Liver (tissue), 3 donors: ENCODE results near the gene PAX9.

Experiments used
- FOXA1 ChIP-seq: IDR thresholded peaks from 2 replicates; pipeline ENCODE4 v1.6.1; 2016; ENCODE audit warnings: antibody characterized with exemption
- GABPA ChIP-seq, 2 donors: IDR thresholded peaks in 1 of 2; conservative IDR thresholded peaks in 1 of 2; 2 replicates each; pipeline ENCODE4 v1.6.1; 2016; ENCODE audit warnings: antibody characterized with exemption in 2 of 2, mild to moderate bottlenecking in 1 of 2, moderate library complexity in 1 of 2
- HNF4G ChIP-seq: IDR thresholded peaks from 2 replicates; pipeline ENCODE4 v1.6.1; 2016; ENCODE audit warnings: antibody characterized with exemption
- JUND ChIP-seq, 2 donors: IDR thresholded peaks; 2 replicates each; pipeline ENCODE4 v1.6.1; 2016; ENCODE audit warnings: antibody characterized with exemption in 2 of 2
- NR2F2 ChIP-seq: IDR thresholded peaks from 2 replicates; pipeline ENCODE4 v1.6.1; 2016; ENCODE audit warnings: antibody characterized with exemption
- RAD21 ChIP-seq, 2 donors: IDR thresholded peaks; 2 replicates each; pipeline ENCODE4 v1.6.1; 2016; ENCODE audit warnings: antibody characterized with exemption in 2 of 2, mild to moderate bottlenecking in 2 of 2
- SP1 ChIP-seq: IDR thresholded peaks from 2 replicates; pipeline ENCODE4 v1.6.1; 2018; ENCODE audit warnings: antibody characterized with exemption, mild to moderate bottlenecking
- TAF1 ChIP-seq: conservative IDR thresholded peaks from 2 replicates; pipeline ENCODE4 v1.6.1; 2016; ENCODE audit warnings: antibody characterized with exemption, mild to moderate bottlenecking
- YY1 ChIP-seq: IDR thresholded peaks from 2 replicates; pipeline ENCODE4 v1.6.1; 2016; ENCODE audit warnings: antibody characterized with exemption, mild to moderate bottlenecking
- TF ChIP-seq, protein P1 (sequence below): fragments of 150-350 bp; IDR thresholded peaks from 2 replicates; pipeline ENCODE4 v1.5.1; 2017; ENCODE audit warnings: improper control_type of control experiment, low read depth, low read length; ENCODE audit not compliant: missing input control
- TF ChIP-seq, protein P2 (sequence below): IDR thresholded peaks from 2 replicates; pipeline ENCODE4 v1.6.1; 2016; ENCODE audit warnings: antibody characterized with exemption
- TF ChIP-seq, protein P3 (sequence below): IDR thresholded peaks from 2 replicates; pipeline ENCODE4 v1.6.1; 2016; ENCODE audit warnings: antibody characterized with exemption
- TF ChIP-seq, protein P4 (sequence below): IDR thresholded peaks from 2 replicates; pipeline ENCODE4 v1.6.1; 2016; ENCODE audit warnings: antibody characterized with exemption, mild to moderate bottlenecking
- TF ChIP-seq, protein P5 (sequence below): IDR thresholded peaks from 2 replicates; pipeline ENCODE4 v1.6.1; 2016; ENCODE audit warnings: antibody characterized with exemption
- donor health status: healthy.
- donor health status: healthy.

DNA sequence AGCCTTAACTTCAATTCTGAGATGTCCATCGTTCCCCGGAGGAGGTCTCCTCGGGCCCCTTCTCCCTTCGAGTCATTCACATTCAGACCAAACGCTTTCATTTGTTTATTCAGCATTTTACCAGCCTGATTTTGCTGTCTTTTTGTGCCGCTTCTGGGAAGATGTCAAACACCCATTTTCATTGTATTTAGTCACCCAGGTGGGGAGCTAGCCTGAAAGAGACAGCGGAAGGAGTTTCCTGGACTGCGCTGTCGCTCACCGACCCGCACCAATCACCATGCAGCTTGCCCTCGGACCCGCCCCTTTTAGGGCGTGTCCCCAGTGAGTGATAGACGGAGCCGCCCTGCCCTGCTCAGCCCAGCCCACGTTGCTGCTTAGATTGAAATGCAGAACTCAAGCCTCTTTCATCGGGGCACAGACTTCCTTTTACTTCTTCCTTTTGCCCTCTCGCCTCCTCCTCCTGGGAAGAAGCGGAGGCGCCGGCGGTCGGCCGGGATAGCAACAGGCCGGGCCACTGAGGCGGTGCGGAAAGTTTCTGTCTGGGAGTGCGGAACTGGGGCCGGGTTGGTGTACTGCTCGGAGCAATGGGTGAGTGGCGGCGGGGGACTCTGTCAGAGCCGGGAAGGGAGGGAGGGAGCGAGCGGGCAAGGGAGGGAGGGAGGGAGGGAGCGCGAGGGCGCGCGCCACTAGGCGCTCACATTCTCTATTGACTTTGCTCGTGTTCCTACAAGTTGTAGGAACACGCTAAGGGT lies at the start of gene PAX9:
- TF ChIP-seq, protein P1, sequence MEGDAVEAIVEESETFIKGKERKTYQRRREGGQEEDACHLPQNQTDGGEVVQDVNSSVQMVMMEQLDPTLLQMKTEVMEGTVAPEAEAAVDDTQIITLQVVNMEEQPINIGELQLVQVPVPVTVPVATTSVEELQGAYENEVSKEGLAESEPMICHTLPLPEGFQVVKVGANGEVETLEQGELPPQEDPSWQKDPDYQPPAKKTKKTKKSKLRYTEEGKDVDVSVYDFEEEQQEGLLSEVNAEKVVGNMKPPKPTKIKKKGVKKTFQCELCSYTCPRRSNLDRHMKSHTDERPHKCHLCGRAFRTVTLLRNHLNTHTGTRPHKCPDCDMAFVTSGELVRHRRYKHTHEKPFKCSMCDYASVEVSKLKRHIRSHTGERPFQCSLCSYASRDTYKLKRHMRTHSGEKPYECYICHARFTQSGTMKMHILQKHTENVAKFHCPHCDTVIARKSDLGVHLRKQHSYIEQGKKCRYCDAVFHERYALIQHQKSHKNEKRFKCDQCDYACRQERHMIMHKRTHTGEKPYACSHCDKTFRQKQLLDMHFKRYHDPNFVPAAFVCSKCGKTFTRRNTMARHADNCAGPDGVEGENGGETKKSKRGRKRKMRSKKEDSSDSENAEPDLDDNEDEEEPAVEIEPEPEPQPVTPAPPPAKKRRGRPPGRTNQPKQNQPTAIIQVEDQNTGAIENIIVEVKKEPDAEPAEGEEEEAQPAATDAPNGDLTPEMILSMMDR, result no peak
- TF ChIP-seq JUND (IDR thresholded peaks at IDR 0.05) (no peak), TAF1 (no peak), FOXA1 (no peak), NR2F2 (no peak), GABPA (IDR thresholded peaks at IDR 0.05 in 1 of 2, conservative IDR thresholded peaks at IDR 0.05 in 1 of 2) (no peak), RAD21 (IDR thresholded peaks at IDR 0.05) (no peak), YY1 (no peak), HNF4G (no peak), SP1 (no peak)
- TF ChIP-seq, protein P2, sequence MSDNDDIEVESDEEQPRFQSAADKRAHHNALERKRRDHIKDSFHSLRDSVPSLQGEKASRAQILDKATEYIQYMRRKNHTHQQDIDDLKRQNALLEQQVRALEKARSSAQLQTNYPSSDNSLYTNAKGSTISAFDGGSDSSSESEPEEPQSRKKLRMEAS, result no peak
- TF ChIP-seq, protein P3, sequence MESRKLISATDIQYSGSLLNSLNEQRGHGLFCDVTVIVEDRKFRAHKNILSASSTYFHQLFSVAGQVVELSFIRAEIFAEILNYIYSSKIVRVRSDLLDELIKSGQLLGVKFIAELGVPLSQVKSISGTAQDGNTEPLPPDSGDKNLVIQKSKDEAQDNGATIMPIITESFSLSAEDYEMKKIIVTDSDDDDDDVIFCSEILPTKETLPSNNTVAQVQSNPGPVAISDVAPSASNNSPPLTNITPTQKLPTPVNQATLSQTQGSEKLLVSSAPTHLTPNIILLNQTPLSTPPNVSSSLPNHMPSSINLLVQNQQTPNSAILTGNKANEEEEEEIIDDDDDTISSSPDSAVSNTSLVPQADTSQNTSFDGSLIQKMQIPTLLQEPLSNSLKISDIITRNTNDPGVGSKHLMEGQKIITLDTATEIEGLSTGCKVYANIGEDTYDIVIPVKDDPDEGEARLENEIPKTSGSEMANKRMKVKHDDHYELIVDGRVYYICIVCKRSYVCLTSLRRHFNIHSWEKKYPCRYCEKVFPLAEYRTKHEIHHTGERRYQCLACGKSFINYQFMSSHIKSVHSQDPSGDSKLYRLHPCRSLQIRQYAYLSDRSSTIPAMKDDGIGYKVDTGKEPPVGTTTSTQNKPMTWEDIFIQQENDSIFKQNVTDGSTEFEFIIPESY, result no peak
- TF ChIP-seq, protein P4, sequence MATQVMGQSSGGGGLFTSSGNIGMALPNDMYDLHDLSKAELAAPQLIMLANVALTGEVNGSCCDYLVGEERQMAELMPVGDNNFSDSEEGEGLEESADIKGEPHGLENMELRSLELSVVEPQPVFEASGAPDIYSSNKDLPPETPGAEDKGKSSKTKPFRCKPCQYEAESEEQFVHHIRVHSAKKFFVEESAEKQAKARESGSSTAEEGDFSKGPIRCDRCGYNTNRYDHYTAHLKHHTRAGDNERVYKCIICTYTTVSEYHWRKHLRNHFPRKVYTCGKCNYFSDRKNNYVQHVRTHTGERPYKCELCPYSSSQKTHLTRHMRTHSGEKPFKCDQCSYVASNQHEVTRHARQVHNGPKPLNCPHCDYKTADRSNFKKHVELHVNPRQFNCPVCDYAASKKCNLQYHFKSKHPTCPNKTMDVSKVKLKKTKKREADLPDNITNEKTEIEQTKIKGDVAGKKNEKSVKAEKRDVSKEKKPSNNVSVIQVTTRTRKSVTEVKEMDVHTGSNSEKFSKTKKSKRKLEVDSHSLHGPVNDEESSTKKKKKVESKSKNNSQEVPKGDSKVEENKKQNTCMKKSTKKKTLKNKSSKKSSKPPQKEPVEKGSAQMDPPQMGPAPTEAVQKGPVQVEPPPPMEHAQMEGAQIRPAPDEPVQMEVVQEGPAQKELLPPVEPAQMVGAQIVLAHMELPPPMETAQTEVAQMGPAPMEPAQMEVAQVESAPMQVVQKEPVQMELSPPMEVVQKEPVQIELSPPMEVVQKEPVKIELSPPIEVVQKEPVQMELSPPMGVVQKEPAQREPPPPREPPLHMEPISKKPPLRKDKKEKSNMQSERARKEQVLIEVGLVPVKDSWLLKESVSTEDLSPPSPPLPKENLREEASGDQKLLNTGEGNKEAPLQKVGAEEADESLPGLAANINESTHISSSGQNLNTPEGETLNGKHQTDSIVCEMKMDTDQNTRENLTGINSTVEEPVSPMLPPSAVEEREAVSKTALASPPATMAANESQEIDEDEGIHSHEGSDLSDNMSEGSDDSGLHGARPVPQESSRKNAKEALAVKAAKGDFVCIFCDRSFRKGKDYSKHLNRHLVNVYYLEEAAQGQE, result no peak
- TF ChIP-seq, protein P5, sequence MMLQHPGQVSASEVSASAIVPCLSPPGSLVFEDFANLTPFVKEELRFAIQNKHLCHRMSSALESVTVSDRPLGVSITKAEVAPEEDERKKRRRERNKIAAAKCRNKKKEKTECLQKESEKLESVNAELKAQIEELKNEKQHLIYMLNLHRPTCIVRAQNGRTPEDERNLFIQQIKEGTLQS, result no peak
